HL-60 (cell line): Measurements from ENCODE around the gene ACO2.

Experiments used
- POLR2AphosphoS5 ChIP-seq: IDR thresholded peaks from 2 replicates; pipeline ENCODE4 v1.6.1; 2012; ENCODE audit warnings: low read depth
- SPI1 ChIP-seq: IDR thresholded peaks from 2 replicates; pipeline ENCODE4 v1.6.1; 2012; ENCODE audit warnings: low read depth, mild to moderate bottlenecking, borderline replicate concordance
- TF ChIP-seq, protein P1 (sequence below): IDR thresholded peaks from one replicate; pipeline ENCODE4 v1.5.1; 2011; ENCODE audit warnings: low read length, control low read depth, inconsistent platforms; ENCODE audit not compliant: insufficient read depth
- TF ChIP-seq, protein P2 (sequence below): IDR thresholded peaks from 2 replicates; pipeline ENCODE4 v1.6.1; 2012; ENCODE audit warnings: low read depth; ENCODE audit not compliant: insufficient replicate concordance

DNA sequence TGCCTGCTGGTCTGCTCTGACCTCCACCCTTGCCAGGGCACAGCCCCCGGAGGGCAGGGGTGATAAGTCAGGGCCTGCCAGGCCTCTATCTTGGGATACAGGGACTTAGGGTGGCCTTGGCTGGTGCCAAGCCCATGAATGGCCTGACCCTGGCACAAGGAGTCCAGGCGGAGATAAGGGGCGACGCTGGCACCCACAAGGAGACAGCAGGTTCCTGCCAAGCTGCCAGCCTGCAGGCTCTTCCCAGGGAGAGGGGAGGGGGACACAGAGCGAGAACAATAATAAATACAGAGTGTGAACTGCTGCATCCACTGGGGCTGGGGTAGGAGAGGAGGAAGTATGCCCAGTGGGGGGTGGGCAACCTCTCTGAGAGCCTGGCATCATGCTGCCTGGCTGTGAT, 92.9 kb downstream of the ACO2 start:
- TF ChIP-seq POLR2AphosphoS5: no peak
- TF ChIP-seq, protein P1, sequence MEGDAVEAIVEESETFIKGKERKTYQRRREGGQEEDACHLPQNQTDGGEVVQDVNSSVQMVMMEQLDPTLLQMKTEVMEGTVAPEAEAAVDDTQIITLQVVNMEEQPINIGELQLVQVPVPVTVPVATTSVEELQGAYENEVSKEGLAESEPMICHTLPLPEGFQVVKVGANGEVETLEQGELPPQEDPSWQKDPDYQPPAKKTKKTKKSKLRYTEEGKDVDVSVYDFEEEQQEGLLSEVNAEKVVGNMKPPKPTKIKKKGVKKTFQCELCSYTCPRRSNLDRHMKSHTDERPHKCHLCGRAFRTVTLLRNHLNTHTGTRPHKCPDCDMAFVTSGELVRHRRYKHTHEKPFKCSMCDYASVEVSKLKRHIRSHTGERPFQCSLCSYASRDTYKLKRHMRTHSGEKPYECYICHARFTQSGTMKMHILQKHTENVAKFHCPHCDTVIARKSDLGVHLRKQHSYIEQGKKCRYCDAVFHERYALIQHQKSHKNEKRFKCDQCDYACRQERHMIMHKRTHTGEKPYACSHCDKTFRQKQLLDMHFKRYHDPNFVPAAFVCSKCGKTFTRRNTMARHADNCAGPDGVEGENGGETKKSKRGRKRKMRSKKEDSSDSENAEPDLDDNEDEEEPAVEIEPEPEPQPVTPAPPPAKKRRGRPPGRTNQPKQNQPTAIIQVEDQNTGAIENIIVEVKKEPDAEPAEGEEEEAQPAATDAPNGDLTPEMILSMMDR: no peak
- TF ChIP-seq, protein P2, sequence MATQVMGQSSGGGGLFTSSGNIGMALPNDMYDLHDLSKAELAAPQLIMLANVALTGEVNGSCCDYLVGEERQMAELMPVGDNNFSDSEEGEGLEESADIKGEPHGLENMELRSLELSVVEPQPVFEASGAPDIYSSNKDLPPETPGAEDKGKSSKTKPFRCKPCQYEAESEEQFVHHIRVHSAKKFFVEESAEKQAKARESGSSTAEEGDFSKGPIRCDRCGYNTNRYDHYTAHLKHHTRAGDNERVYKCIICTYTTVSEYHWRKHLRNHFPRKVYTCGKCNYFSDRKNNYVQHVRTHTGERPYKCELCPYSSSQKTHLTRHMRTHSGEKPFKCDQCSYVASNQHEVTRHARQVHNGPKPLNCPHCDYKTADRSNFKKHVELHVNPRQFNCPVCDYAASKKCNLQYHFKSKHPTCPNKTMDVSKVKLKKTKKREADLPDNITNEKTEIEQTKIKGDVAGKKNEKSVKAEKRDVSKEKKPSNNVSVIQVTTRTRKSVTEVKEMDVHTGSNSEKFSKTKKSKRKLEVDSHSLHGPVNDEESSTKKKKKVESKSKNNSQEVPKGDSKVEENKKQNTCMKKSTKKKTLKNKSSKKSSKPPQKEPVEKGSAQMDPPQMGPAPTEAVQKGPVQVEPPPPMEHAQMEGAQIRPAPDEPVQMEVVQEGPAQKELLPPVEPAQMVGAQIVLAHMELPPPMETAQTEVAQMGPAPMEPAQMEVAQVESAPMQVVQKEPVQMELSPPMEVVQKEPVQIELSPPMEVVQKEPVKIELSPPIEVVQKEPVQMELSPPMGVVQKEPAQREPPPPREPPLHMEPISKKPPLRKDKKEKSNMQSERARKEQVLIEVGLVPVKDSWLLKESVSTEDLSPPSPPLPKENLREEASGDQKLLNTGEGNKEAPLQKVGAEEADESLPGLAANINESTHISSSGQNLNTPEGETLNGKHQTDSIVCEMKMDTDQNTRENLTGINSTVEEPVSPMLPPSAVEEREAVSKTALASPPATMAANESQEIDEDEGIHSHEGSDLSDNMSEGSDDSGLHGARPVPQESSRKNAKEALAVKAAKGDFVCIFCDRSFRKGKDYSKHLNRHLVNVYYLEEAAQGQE: no peak
- no peak for TF ChIP-seq SPI1
